Body of pancreas (tissue), 4 donors: ENCODE results near the gene MBP. TPM values are rescaled to one million over a fixed set of nuclear protein-coding genes. Genes with fewer than 3 reads are reported as not detected.
A peak's percentile ranks its signal among the peaks of the same experiment; 100 is the strongest.

Experiments
- ATAC-seq: fragments of 150-250 bp; one replicate; pipeline ENCODE4 v1.9.1; 2016
- DNase-seq, 4 donors: peaks; one replicate each; pipeline ENCODE4 v3.0.0-alpha.2; 2019
- H3K27ac ChIP-seq, 4 donors: fragments of 200-600 bp; sonication (generic); 1 replicate in 3 of 4; 2 replicates in 1 of 4; pipeline versions ENCODE4 v1.5.1 to v1.6.1; 2016 to 2019; ENCODE audit warnings: mild to moderate bottlenecking in 1 of 4, mixed read lengths in 1 of 4, moderate library complexity in 1 of 4
- H3K27me3 ChIP-seq, 2 donors: fragments of 200-600 bp; sonication (generic); one replicate each; pipeline ENCODE4 v1.6.0; 2016; ENCODE audit warnings: mild to moderate bottlenecking in 1 of 2
- H3K36me3 ChIP-seq, 2 donors: fragments of 200-600 bp; sonication (generic); replicated peaks in 1 of 2; 2 replicates each; pipeline ENCODE4 v1.5.1; 2016; ENCODE audit warnings: low read depth in 2 of 2; ENCODE audit not compliant: insufficient read depth in 1 of 2
- H3K4me1 ChIP-seq: fragments of 200-600 bp; sonication (generic); one replicate; pipeline ENCODE4 v1.6.0; 2016
- H3K4me3 ChIP-seq, 2 donors: fragments of 200-600 bp; sonication (generic); 1 replicate in 1 of 2; 2 replicates in 1 of 2; pipeline ENCODE4 v1.5.1; 2016 to 2019
- H3K9me3 ChIP-seq, 3 donors: fragments of 200-600 bp; sonication (generic); 1 replicate in 2 of 3; 2 replicates in 1 of 3; pipeline ENCODE4 v1.5.1; 2016
- POLR2A ChIP-seq, 3 donors: fragments of 450-650 bp; IDR thresholded peaks; one replicate each; pipeline ENCODE4 v1.6.1; 2016; ENCODE audit warnings: antibody characterized with exemption in 3 of 3, mild to moderate bottlenecking in 2 of 3
- WGBS, 2 donors: methylation state at CpG; one replicate each; pipeline ENCODE4 v1.1.5; 2017; 5-methylcytosine and 5-hydroxymethylcytosine counted together
- intact Hi-C: fragments of 100-400 bp; cut with DNase I; formaldehyde crosslinking; loops from one replicate; pipeline ENCODE4 v1.15.1; 2023
- total RNA-seq, 2 donors: library from RNA; depleted of rRNA; stranded (reverse); fragments of >200 nt; gene quantifications; one replicate each; pipeline ENCODE4 v1.1.0, GENCODE V29; 2016
- TF ChIP-seq, protein P1 (sequence below), 7 experiments: fragments of 450-650 bp in 4 of 7; fragments of 200-600 bp in 3 of 7; sonication (generic) in 3 of 7; IDR thresholded peaks; one replicate each; pipeline ENCODE4 v1.5.1; 2016 to 2019; ENCODE audit warnings: antibody characterized with exemption in 7 of 7

The MBP gene
- total RNA-seq, 2 donors from 2014 or later, result 17.4 to 24.4 TPM

- 89 to 95% methylated on average over 17 to 23 of the region's 23 CpGs for WGBS, 2 donors
- no peaks in the 10 kb centered on the region for H3K27me3 ChIP-seq
- intact Hi-C loops, result loop anchor here (5.0 to 10.0 kb wide), 2 partner anchors 204 to 646 kb away; no protein-coding TSS in a partner anchor
- H3K27ac ChIP-seq, result no peak overlapping the region
- no peaks in the 10 kb centered on the region for H3K9me3 ChIP-seq
- DNase-seq (no peak), ATAC-seq (no peak)
- no peak overlapping the region for H3K4me3 ChIP-seq
- H3K36me3 ChIP-seq, result peaks cover 0 to 2% of the 10 kb centered on the region in 2 donors
- no peak for TF ChIP-seq POLR2A (IDR thresholded peaks at IDR 0.05)
- TF ChIP-seq, protein P1, sequence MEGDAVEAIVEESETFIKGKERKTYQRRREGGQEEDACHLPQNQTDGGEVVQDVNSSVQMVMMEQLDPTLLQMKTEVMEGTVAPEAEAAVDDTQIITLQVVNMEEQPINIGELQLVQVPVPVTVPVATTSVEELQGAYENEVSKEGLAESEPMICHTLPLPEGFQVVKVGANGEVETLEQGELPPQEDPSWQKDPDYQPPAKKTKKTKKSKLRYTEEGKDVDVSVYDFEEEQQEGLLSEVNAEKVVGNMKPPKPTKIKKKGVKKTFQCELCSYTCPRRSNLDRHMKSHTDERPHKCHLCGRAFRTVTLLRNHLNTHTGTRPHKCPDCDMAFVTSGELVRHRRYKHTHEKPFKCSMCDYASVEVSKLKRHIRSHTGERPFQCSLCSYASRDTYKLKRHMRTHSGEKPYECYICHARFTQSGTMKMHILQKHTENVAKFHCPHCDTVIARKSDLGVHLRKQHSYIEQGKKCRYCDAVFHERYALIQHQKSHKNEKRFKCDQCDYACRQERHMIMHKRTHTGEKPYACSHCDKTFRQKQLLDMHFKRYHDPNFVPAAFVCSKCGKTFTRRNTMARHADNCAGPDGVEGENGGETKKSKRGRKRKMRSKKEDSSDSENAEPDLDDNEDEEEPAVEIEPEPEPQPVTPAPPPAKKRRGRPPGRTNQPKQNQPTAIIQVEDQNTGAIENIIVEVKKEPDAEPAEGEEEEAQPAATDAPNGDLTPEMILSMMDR (IDR thresholded peaks at IDR 0.05), result no peak
- no peaks in the 10 kb centered on the region for H3K4me1 ChIP-seq
These were observed 123.8 kb downstream of the MBP start for GRCh38 chr18:77008576-77009315.

GRCh38 chr18:77008006-77008405, 124.6 kb downstream of the MBP start:
- no peak for TF ChIP-seq POLR2A (IDR thresholded peaks at IDR 0.05)
- TF ChIP-seq, protein P1 (IDR thresholded peaks at IDR 0.05), result no peak
- 94 to 100% methylated on average over 6 to 13 of the region's 13 CpGs for WGBS, 2 donors
- Histone ChIP-seq H3K36me3 (peaks cover 0 to 2% of the 10 kb centered on the region in 2 donors), H3K4me3 (no peak overlapping the region), H3K27me3 (no peaks in the 10 kb centered on the region), H3K4me1 (no peaks in the 10 kb centered on the region), H3K27ac (no peak overlapping the region), H3K9me3 (no peaks in the 10 kb centered on the region)
- no peak for ATAC-seq
- intact Hi-C loops, result loop anchor here (5.0 to 10.0 kb wide), 2 partner anchors 204 to 647 kb away; no protein-coding TSS in a partner anchor
- DNase-seq, result no peak

DNA sequence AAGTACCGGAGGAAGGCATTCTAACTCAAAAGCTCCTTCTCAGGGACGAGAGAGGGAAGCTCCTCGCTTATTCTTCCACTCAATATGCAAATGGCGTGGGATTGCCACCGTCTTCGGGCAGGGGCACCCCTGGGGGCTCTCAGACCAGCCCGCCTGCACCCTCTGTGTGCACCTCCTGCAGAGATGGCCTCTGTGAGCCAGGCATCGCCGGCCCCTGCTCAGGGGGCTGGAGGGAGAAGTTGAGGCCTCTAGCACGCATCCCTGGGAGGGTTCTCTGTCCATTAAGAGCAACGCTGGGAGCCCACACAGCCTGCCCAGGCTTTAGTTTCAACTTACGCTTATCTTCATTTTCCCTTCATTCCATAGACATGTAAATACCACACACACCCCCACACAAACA, 125.3 kb downstream of the MBP start:
- no peaks in the 10 kb centered on the region for H3K4me1 ChIP-seq

GRCh38 chr18:77006305-77007175, 126.0 kb downstream of the MBP start:
- no peaks in the 10 kb centered on the region for H3K4me1 ChIP-seq
- ATAC-seq, result no peak
- TF ChIP-seq, protein P1 (IDR thresholded peaks at IDR 0.05), result no peak
- peak in 1 of 3 donors; percentile 24 for TF ChIP-seq POLR2A (IDR thresholded peaks at IDR 0.05)

More for the DNA sequence above, 125.3 kb downstream of the MBP start:
- no peak overlapping the region for H3K4me3 ChIP-seq
- WGBS, 2 donors, result 76 to 77% methylated on average over 9 to 12 of the region's 12 CpGs
- ATAC-seq (no peak), DNase-seq (no peak)
- no peaks in the 10 kb centered on the region for H3K27me3 ChIP-seq
- H3K36me3 ChIP-seq, result peaks cover 0 to 2% of the 10 kb centered on the region in 2 donors
- TF ChIP-seq, protein P1 (IDR thresholded peaks at IDR 0.05), result no peak
- no peak for TF ChIP-seq POLR2A (IDR thresholded peaks at IDR 0.05)
- intact Hi-C loops, result loop anchor here (5.0 to 10.0 kb wide), 2 partner anchors 205 to 648 kb away; no protein-coding TSS in a partner anchor
- no peaks in the 10 kb centered on the region for H3K9me3 ChIP-seq
- H3K27ac ChIP-seq, result peak overlapping the region in 1 of 4 donors; percentile 27

More at GRCh38 chr18:77006305-77007175, 126.0 kb downstream of the MBP start:
- DNase-seq, result peak in 1 of 4 donors; percentile 27
- Histone ChIP-seq H3K4me3 (no peak overlapping the region), H3K9me3 (no peaks in the 10 kb centered on the region), H3K27me3 (no peaks in the 10 kb centered on the region), H3K27ac (peak overlapping the region in 1 of 4 donors; percentile 59), H3K36me3 (peaks cover 0 to 2% of the 10 kb centered on the region in 2 donors)
- 82 to 88% methylated on average over 22 to 29 of the region's 29 CpGs for WGBS, 2 donors
- intact Hi-C loops, result loop anchor here (5.0 to 10.0 kb wide), 2 partner anchors 206 to 648 kb away; no protein-coding TSS in a partner anchor
